OCI-M2 (cell line): Measurements from ENCODE around the gene KIRREL3.
"Not testable (repeated sequence)": the region's sequence is repeated elsewhere in the genome, so short reads cannot be mapped to it uniquely, and the experiment has no call there.

Experiments used
- DNase-seq: peaks from one replicate; lab custom pipeline; 2025; ENCODE audit not compliant: unreplicated experiment; lab: John Stamatoyannopoulos, UW

KIRREL3 gene

DNA sequence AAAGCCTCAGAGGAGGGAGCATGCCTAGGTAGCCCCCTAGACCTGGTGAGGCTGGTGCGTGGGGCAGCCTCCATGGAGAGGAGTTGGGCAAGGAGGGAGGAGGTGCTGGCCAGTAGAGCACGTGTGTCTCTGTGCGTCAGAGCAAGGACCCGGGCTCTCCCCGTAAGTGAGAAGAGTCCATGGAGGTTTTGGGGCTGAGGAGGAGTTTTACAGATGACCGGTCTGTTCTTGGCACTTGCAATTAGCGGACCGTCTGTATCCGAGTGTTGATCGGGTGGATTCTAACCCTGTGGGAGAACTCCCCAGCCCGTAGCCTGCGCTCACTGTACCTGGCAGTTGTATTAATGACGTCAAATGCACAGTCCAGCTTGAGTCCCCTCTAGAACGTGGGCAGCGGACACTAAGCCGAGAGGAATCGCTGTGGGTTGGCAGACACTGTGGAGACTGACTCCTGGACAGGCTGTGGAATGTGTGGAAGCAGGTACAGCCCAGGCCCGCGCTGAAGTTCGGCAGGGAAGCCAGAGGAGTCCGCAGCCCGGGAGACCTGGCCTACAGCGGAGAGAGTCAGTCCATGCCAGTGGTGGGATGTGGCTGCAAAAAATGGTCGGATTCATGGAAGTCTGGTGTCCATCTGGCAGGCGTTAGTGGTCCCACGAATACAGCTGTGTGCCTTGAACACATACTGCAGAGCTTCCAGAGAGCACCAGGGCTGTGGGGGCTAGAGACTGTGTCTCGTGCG lies 625.8 kb downstream of the KIRREL3 start:
- not testable (repeated sequence) for DNase-seq

GRCh38 chr11:126373389-126374066 lies 627.0 kb downstream of the KIRREL3 start:
- DNase-seq, result not testable (repeated sequence)
